ENCODE data around the gene CNTN4. TPM values are rescaled to one million over a fixed set of nuclear protein-coding genes. Genes with fewer than 3 reads are reported as not detected.

The CNTN4 gene
- total and polyA plus RNA-seq, 2 experiments from 2014 or later, result 0.91 to 4.0 TPM

DNA sequence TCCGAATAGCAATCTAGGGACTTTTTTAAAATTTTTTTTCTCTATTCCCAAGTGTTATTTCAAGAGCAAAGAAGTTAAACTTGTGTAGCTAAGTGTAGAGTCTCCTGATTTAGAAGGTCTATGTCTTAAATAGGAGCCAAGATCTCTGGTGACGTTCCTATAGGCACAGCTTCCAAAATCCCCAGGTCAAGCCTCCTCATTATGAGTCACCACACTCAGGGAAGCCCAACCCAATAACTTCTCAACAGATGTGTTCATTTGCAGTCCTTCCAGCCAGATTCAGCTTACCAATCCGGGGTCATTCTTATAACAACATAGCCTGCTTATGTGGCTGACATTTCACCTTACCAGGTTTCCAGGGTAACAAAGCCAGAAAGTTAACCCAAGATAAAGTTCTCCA is 741.2 kb downstream of the CNTN4 start:
- H3K4me3 ChIP-seq, result no peak overlapping the region
- no peaks in the 10 kb centered on the region for H4K20me1 ChIP-seq (replicated peaks; ENCODE audit: insufficient read depth)
- ATAC-seq, result no peak
- H3K9me2 ChIP-seq (ENCODE audit: insufficient read depth), result no peaks in the 10 kb centered on the region
- Mint-ChIP-seq H3K9me3 (peaks cover 85% of the 10 kb centered on the region), H3K27ac (no peak overlapping the region), H3K4me3 (no peak overlapping the region), H3K4me1 (no peaks in the 10 kb centered on the region), H3K36me3 (ENCODE audit: low read depth) (peaks cover 29% of the 10 kb centered on the region), H3K27me3 (ENCODE audit: insufficient read depth, low read depth, poor library complexity) (no peaks in the 10 kb centered on the region)
- DNase-seq (ENCODE audit: low spot score), result no peak
- no peaks in the 10 kb centered on the region for H3K4me1 ChIP-seq (ENCODE audit: insufficient read depth)
- H3K36me3 ChIP-seq (ENCODE audit: insufficient read depth), result no peaks in the 10 kb centered on the region
- no peaks in the 10 kb centered on the region for H3F3A ChIP-seq (replicated peaks; ENCODE audit: low read depth)
- no peak overlapping the region for H3K4me2 ChIP-seq
- no peaks in the 10 kb centered on the region for H3K27me3 ChIP-seq (ENCODE audit: insufficient read depth)
- H3K27ac ChIP-seq (ENCODE audit: low read depth), result no peak overlapping the region
- H3K79me2 ChIP-seq (replicated peaks; ENCODE audit: insufficient read depth), result no peaks in the 10 kb centered on the region
- TF ChIP-seq POLR2AphosphoS5 (IDR thresholded peaks at IDR 0.05; ENCODE audit: low read depth), result no peak
- no peak for TF ChIP-seq ZNF331 (CRISPR knock-in tag; IDR thresholded peaks at IDR 0.05; ENCODE audit: low read depth)
- TF ChIP-seq, protein P1, sequence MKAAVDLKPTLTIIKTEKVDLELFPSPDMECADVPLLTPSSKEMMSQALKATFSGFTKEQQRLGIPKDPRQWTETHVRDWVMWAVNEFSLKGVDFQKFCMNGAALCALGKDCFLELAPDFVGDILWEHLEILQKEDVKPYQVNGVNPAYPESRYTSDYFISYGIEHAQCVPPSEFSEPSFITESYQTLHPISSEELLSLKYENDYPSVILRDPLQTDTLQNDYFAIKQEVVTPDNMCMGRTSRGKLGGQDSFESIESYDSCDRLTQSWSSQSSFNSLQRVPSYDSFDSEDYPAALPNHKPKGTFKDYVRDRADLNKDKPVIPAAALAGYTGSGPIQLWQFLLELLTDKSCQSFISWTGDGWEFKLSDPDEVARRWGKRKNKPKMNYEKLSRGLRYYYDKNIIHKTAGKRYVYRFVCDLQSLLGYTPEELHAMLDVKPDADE (IDR thresholded peaks at IDR 0.05), result no peak
- no peak for TF ChIP-seq ZNF114 (CRISPR knock-in tag; IDR thresholded peaks at IDR 0.05)
- TF ChIP-seq, protein P2, sequence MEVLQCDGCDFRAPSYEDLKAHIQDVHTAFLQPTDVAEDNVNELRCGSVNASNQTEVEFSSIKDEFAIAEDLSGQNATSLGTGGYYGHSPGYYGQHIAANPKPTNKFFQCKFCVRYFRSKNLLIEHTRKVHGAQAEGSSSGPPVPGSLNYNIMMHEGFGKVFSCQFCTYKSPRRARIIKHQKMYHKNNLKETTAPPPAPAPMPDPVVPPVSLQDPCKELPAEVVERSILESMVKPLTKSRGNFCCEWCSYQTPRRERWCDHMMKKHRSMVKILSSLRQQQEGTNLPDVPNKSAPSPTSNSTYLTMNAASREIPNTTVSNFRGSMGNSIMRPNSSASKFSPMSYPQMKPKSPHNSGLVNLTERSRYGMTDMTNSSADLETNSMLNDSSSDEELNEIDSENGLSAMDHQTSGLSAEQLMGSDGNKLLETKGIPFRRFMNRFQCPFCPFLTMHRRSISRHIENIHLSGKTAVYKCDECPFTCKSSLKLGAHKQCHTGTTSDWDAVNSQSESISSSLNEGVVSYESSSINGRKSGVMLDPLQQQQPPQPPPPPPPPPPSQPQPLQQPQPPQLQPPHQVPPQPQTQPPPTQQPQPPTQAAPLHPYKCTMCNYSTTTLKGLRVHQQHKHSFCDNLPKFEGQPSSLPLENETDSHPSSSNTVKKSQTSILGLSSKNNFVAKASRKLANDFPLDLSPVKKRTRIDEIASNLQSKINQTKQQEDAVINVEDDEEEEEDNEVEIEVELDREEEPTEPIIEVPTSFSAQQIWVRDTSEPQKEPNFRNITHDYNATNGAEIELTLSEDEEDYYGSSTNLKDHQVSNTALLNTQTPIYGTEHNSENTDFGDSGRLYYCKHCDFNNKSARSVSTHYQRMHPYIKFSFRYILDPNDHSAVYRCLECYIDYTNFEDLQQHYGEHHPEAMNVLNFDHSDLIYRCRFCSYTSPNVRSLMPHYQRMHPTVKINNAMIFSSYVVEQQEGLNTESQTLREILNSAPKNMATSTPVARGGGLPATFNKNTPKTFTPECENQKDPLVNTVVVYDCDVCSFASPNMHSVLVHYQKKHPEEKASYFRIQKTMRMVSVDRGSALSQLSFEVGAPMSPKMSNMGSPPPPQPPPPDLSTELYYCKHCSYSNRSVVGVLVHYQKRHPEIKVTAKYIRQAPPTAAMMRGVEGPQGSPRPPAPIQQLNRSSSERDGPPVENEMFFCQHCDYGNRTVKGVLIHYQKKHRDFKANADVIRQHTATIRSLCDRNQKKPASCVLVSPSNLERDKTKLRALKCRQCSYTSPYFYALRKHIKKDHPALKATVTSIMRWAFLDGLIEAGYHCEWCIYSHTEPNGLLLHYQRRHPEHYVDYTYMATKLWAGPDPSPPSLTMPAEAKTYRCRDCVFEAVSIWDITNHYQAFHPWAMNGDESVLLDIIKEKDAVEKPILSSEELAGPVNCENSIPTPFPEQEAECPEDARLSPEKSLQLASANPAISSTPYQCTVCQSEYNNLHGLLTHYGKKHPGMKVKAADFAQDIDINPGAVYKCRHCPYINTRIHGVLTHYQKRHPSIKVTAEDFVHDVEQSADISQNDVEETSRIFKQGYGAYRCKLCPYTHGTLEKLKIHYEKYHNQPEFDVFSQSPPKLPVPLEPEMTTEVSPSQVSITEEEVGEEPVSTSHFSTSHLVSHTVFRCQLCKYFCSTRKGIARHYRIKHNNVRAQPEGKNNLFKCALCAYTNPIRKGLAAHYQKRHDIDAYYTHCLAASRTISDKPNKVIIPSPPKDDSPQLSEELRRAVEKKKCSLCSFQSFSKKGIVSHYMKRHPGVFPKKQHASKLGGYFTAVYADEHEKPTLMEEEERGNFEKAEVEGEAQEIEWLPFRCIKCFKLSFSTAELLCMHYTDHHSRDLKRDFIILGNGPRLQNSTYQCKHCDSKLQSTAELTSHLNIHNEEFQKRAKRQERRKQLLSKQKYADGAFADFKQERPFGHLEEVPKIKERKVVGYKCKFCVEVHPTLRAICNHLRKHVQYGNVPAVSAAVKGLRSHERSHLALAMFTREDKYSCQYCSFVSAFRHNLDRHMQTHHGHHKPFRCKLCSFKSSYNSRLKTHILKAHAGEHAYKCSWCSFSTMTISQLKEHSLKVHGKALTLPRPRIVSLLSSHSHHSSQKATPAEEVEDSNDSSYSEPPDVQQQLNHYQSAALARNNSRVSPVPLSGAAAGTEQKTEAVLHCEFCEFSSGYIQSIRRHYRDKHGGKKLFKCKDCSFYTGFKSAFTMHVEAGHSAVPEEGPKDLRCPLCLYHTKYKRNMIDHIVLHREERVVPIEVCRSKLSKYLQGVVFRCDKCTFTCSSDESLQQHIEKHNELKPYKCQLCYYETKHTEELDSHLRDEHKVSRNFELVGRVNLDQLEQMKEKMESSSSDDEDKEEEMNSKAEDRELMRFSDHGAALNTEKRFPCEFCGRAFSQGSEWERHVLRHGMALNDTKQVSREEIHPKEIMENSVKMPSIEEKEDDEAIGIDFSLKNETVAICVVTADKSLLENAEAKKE (CRISPR knock-in tag; IDR thresholded peaks at IDR 0.05), result no peak
- TF ChIP-seq, protein P3, sequence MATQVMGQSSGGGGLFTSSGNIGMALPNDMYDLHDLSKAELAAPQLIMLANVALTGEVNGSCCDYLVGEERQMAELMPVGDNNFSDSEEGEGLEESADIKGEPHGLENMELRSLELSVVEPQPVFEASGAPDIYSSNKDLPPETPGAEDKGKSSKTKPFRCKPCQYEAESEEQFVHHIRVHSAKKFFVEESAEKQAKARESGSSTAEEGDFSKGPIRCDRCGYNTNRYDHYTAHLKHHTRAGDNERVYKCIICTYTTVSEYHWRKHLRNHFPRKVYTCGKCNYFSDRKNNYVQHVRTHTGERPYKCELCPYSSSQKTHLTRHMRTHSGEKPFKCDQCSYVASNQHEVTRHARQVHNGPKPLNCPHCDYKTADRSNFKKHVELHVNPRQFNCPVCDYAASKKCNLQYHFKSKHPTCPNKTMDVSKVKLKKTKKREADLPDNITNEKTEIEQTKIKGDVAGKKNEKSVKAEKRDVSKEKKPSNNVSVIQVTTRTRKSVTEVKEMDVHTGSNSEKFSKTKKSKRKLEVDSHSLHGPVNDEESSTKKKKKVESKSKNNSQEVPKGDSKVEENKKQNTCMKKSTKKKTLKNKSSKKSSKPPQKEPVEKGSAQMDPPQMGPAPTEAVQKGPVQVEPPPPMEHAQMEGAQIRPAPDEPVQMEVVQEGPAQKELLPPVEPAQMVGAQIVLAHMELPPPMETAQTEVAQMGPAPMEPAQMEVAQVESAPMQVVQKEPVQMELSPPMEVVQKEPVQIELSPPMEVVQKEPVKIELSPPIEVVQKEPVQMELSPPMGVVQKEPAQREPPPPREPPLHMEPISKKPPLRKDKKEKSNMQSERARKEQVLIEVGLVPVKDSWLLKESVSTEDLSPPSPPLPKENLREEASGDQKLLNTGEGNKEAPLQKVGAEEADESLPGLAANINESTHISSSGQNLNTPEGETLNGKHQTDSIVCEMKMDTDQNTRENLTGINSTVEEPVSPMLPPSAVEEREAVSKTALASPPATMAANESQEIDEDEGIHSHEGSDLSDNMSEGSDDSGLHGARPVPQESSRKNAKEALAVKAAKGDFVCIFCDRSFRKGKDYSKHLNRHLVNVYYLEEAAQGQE (IDR thresholded peaks at IDR 0.05; ENCODE audit: unreplicated experiment), result no peak
- no peak for TF ChIP-seq NANOG (IDR thresholded peaks at IDR 0.05; ENCODE audit: borderline replicate concordance)
- TF ChIP-seq, protein P4, sequence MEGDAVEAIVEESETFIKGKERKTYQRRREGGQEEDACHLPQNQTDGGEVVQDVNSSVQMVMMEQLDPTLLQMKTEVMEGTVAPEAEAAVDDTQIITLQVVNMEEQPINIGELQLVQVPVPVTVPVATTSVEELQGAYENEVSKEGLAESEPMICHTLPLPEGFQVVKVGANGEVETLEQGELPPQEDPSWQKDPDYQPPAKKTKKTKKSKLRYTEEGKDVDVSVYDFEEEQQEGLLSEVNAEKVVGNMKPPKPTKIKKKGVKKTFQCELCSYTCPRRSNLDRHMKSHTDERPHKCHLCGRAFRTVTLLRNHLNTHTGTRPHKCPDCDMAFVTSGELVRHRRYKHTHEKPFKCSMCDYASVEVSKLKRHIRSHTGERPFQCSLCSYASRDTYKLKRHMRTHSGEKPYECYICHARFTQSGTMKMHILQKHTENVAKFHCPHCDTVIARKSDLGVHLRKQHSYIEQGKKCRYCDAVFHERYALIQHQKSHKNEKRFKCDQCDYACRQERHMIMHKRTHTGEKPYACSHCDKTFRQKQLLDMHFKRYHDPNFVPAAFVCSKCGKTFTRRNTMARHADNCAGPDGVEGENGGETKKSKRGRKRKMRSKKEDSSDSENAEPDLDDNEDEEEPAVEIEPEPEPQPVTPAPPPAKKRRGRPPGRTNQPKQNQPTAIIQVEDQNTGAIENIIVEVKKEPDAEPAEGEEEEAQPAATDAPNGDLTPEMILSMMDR (conservative IDR thresholded peaks at IDR 0.05; ENCODE audit: low read depth in 2 of 2), result no peak
- TF ChIP-seq CREB1 (CRISPR knock-in tag; IDR thresholded peaks at IDR 0.05; ENCODE audit: low read depth), result no peak
- H2AFZ ChIP-seq, result no peak overlapping the region

All from GM23338 (cell line).